Activated CD4-positive, CD25-positive, alpha-beta regulatory T cell treated with anti-CD3 and anti-CD28 coated beads, Interleukin-2, amount 50 U/mL, for 16 hours (primary cell): ENCODE data around the gene TMEM176B.
"Not testable (repeated sequence)": the region's sequence is repeated elsewhere in the genome, so short reads cannot be mapped to it uniquely, and the experiment has no call there.

Source experiments
- DNase-seq: peaks from one replicate; pipeline ENCODE4 v3.0.0-alpha.2; 2020; ENCODE audit warnings: low read depth, low spot score

Gene TMEM176B

GRCh38 chr7:150823043-150823442, 22.9 kb upstream of the TMEM176B start:
- no peak for DNase-seq

GRCh38 chr7:150820578-150821198, 20.5 kb upstream of the TMEM176B start:
- DNase-seq = no peak

- no peak for DNase-seq
Observed at GRCh38 chr7:150820148-150820547, 20.0 kb upstream of the TMEM176B start.

- no peak for DNase-seq
Observed at GRCh38 chr7:150818971-150819370, 18.8 kb upstream of the TMEM176B start.

- DNase-seq = no peak
Observed at GRCh38 chr7:150814328-150815001, 14.3 kb upstream of the TMEM176B start.

- DNase-seq = not testable (repeated sequence)
Observed at GRCh38 chr7:150807616-150808438, 7.7 kb upstream of the TMEM176B start.

GRCh38 chr7:150806863-150807262, 6.7 kb upstream of the TMEM176B start:
- no peak for DNase-seq

- no peak for DNase-seq
Observed at GRCh38 chr7:150806454-150806853, 6.3 kb upstream of the TMEM176B start.

GRCh38 chr7:150805864-150806263, 5.7 kb upstream of the TMEM176B start:
- DNase-seq = no peak

GRCh38 chr7:150804802-150805201, 4.6 kb upstream of the TMEM176B start:
- no peak for DNase-seq

- no peak for DNase-seq
Observed at GRCh38 chr7:150803161-150803860, 3.1 kb upstream of the TMEM176B start.

- no peak for DNase-seq
Observed at GRCh38 chr7:150801946-150802771, 2.0 kb upstream of the TMEM176B start.

- DNase-seq = no peak
Observed at GRCh38 chr7:150801242-150801945, 1.2 kb upstream of the TMEM176B start.

GRCh38 chr7:150800581-150801241, 547 bp upstream of the TMEM176B start, which contains the start of gene TMEM176A:
Gene TMEM176A, plus strand, starts transcription at chr7:150800769. Its CDS starts 782 bp downstream, at chr7:150801551.
- no peak for DNase-seq

GRCh38 chr7:150799156-150799555, 1.0 kb downstream of the TMEM176B start:
- DNase-seq = no peak

GRCh38 chr7:150797661-150798060, 2.5 kb downstream of the TMEM176B start:
- no peak for DNase-seq

GRCh38 chr7:150793569-150794238, 6.5 kb downstream of the TMEM176B start:
- no peak for DNase-seq

- no peak for DNase-seq
Observed at GRCh38 chr7:150791746-150792452, 8.3 kb downstream of the TMEM176B start.

- DNase-seq = no peak
Observed at GRCh38 chr7:150791304-150791703, 8.9 kb downstream of the TMEM176B start.
